Keratinocyte (primary cell): ENCODE results near the gene NBPF1.
"Not testable (repeated sequence)": the region's sequence is repeated elsewhere in the genome, so short reads cannot be mapped to it uniquely, and the experiment has no call there.

ENCODE experiments used
- EZH2 ChIP-seq: IDR thresholded peaks from one replicate; pipeline ENCODE4 v1.6.1; 2012; ENCODE audit warnings: inconsistent platforms, mild to moderate bottlenecking, low read length, moderate library complexity
- TF ChIP-seq, protein P1 (sequence below), 3 experiments: IDR thresholded peaks in 1 of 3; conservative IDR thresholded peaks in 1 of 3; optimal IDR thresholded peaks in 1 of 3; 2 replicates in 2 of 3; 3 replicates in 1 of 3; pipeline versions ENCODE3 to v1.5.1; 2011; ENCODE audit warnings: low read length in 3 of 3, mild to moderate bottlenecking in 3 of 3, moderate library complexity in 2 of 3, control low read depth in 1 of 3, inconsistent platforms in 1 of 3; ENCODE audit not compliant: insufficient read depth in 2 of 3; ENCODE audit errors: extremely low read depth in 1 of 3

DNA sequence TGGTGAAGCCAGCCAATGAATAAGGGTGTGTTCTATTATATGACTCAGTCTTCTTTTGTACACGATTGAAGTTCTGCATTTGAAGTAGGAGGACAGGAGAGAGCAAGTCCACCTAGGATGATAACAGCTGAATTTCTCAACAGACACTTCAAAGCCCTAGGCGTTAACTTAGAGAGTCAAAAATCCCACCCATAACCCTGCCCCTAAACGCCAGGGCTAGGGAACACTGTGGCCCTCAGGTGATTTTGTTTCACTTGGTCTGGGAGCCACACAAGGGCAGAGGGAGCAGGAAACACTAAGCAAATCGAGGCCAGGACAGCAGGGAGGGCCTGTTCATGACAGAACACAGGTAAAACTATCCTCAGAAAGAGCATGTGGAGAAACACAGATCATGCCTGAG is 52.3 kb downstream of the NBPF1 start:
- not testable (repeated sequence) for TF ChIP-seq EZH2
- TF ChIP-seq, protein P1, sequence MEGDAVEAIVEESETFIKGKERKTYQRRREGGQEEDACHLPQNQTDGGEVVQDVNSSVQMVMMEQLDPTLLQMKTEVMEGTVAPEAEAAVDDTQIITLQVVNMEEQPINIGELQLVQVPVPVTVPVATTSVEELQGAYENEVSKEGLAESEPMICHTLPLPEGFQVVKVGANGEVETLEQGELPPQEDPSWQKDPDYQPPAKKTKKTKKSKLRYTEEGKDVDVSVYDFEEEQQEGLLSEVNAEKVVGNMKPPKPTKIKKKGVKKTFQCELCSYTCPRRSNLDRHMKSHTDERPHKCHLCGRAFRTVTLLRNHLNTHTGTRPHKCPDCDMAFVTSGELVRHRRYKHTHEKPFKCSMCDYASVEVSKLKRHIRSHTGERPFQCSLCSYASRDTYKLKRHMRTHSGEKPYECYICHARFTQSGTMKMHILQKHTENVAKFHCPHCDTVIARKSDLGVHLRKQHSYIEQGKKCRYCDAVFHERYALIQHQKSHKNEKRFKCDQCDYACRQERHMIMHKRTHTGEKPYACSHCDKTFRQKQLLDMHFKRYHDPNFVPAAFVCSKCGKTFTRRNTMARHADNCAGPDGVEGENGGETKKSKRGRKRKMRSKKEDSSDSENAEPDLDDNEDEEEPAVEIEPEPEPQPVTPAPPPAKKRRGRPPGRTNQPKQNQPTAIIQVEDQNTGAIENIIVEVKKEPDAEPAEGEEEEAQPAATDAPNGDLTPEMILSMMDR (optimal IDR thresholded peaks at IDR 0.05 in 1 of 3, IDR thresholded peaks at IDR 0.05 in 1 of 3, conservative IDR thresholded peaks at IDR 0.05 in 1 of 3; ENCODE audit: extremely low read depth in 1 of 3, insufficient read depth in 2 of 3, low read length in 3 of 3): not testable (repeated sequence)
